Duodenal mucosa (tissue), 2 donors: ENCODE data around the gene TRMT1.
A peak's percentile ranks its signal among the peaks of the same experiment; 100 is the strongest.

Source experiments
- H3K27ac ChIP-seq: one replicate; pipeline ENCODE4 v1.7.0; 2013; ENCODE audit warnings: low read depth, low read length
- H3K27me3 ChIP-seq, 2 donors: one replicate each; pipeline ENCODE4 v1.7.0; 2013; ENCODE audit warnings: low read length in 2 of 2, control low read depth in 1 of 2; ENCODE audit not compliant: insufficient read depth in 2 of 2, control insufficient read depth in 1 of 2
- H3K36me3 ChIP-seq, 2 donors: one replicate each; pipeline ENCODE4 v1.7.0; 2013; ENCODE audit warnings: low read length in 2 of 2, control low read depth in 1 of 2; ENCODE audit not compliant: insufficient read depth in 2 of 2, control insufficient read depth in 1 of 2
- H3K4me1 ChIP-seq, 2 donors: one replicate each; pipeline ENCODE4 v1.7.0; 2013; ENCODE audit warnings: low read length in 2 of 2, control low read depth in 1 of 2; ENCODE audit not compliant: insufficient read depth in 2 of 2, control insufficient read depth in 1 of 2
- H3K4me3 ChIP-seq, 2 donors: one replicate each; pipeline ENCODE4 v1.7.0; 2013; ENCODE audit warnings: low read length in 2 of 2, low read depth in 1 of 2
- H3K9ac ChIP-seq, 2 donors: one replicate each; pipeline ENCODE4 v1.7.0; 2013; ENCODE audit warnings: low read length in 2 of 2, low read depth in 1 of 2
- H3K9me3 ChIP-seq, 2 donors: one replicate each; pipeline ENCODE4 v1.7.0; 2013; ENCODE audit warnings: low read length in 2 of 2, control low read depth in 1 of 2; ENCODE audit not compliant: control insufficient read depth in 1 of 2

TRMT1 gene

DNA sequence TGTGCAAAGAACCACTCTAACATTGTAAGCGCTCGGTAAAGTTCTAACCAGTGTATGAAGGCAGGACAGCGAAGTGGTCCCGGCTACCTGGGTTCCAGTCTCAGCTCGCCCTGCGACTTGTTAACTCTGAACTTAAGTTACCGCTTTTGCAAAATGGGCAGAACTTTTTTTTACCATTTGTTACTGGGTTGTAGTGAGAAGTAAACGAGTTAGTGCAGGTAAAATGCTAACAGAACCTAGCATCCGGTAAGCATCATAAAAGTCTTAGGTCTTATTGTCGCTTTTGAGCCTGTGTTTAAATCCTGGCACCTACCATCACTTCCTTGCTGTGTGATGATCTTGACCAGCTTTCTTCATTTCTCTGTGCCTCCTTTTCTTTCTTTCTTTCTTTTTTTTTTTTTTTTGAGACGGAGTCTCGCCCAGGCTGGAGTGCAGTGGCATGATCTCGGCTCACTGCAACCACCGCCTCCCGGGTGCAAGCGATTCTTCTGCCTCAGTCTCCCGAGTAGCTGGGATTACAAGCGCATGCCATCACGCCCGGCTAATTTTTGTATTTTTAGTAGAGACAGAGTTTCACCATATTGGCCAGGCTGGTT lies 734 bp upstream of the TRMT1 start:
- no peak overlapping the region for H3K27ac ChIP-seq
- peaks cover 0 to 9% of the 10 kb centered on the region in 2 donors for H3K36me3 ChIP-seq
- H3K27me3 ChIP-seq, result no peaks in the 10 kb centered on the region
- H3K9me3 ChIP-seq, result no peaks in the 10 kb centered on the region
- H3K4me3 ChIP-seq, result peak overlapping the region; percentile 94 to 99
- peaks cover 39 to 47% of the 10 kb centered on the region in 2 donors for H3K4me1 ChIP-seq
- H3K9ac ChIP-seq, result peak overlapping the region; percentile 69 to 75

DNA sequence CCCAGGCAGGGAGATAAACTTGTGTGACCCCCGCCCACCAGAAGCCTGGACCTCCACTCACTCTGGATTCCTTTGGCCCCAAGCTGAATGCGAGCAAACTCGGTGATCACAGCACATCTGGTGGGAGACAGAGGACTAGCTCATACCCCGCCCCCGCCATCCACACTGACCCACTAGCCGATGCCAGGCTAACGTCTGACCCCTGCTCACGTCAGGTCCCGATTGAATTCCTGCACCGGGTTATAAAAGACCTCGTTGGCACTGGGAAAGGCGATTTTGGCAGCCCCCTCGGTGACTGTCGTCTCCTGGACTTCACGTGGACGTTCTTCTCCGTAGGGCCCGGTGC lies 631 bp downstream of the TRMT1 start:
- H3K9ac ChIP-seq, result peak overlapping the region; percentile 75 to 77
- H3K4me1 ChIP-seq, result peaks cover 27 to 37% of the 10 kb centered on the region in 2 donors
- no peaks in the 10 kb centered on the region for H3K9me3 ChIP-seq

DNA sequence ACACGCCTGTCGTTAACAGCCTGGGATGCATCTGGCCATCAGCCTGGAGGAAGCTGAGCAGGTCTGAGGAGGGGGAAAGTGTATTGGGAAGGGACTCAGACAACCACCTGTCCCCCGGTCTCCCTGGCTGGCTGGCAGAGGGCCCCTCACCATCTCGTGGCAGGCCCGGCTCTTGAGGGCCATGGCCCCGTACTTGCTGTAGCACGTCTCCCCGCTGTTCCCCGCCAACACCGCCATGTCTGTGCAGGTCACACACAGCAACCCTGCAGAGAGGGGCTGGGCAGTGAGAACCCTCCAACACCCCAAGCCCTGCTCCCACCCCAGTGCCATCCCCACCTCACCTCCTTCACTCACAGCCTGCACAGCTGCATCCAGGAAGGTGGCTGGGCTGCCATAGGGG lies 4.0 kb downstream of the TRMT1 start:
- no peaks in the 10 kb centered on the region for H3K9me3 ChIP-seq
- no peak overlapping the region for H3K27ac ChIP-seq
- peaks cover 8 to 16% of the 10 kb centered on the region in 2 donors for H3K4me1 ChIP-seq
- H3K9ac ChIP-seq, result no peak overlapping the region
- H3K27me3 ChIP-seq, result no peaks in the 10 kb centered on the region
- H3K36me3 ChIP-seq, result peaks cover 0 to 26% of the 10 kb centered on the region in 2 donors
- no peak overlapping the region for H3K4me3 ChIP-seq

More for the DNA sequence above, 631 bp downstream of the TRMT1 start:
- no peak overlapping the region for H3K27ac ChIP-seq
- H3K4me3 ChIP-seq, result peak overlapping the region; percentile 94 to 99
- H3K27me3 ChIP-seq, result no peaks in the 10 kb centered on the region
- H3K36me3 ChIP-seq, result peaks cover 0 to 7% of the 10 kb centered on the region in 2 donors

DNA sequence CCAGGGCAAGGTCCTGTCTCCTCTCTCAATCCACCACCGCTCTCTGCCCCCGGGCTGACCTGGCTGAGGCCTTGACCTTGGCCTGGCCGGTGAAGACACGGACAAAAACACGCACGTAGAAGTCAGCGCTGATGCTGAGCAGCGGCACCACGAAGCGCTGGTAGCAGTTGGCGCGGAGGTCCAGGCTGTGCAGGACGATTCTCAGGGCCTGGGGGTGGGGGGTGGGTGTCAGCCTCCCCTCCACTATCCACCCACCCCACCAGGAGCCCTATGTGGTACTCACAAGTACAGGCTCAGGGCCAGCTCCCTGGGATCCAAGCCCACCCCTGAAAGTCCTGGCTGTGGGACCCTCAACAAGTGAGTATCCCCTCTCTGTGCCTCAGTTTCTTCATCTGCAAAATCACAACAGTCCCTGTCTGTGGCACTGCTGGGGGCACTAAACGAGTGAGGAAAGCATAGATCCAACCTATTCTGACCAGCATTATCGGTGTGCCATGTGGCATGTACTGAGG lies 6.4 kb downstream of the TRMT1 start:
- Histone ChIP-seq H3K27me3 (no peaks in the 10 kb centered on the region), H3K9me3 (no peaks in the 10 kb centered on the region), H3K4me3 (no peak overlapping the region), H3K36me3 (peaks cover 0 to 30% of the 10 kb centered on the region in 2 donors), H3K4me1 (no peaks in the 10 kb centered on the region), H3K9ac (no peak overlapping the region), H3K27ac (no peak overlapping the region)

DNA sequence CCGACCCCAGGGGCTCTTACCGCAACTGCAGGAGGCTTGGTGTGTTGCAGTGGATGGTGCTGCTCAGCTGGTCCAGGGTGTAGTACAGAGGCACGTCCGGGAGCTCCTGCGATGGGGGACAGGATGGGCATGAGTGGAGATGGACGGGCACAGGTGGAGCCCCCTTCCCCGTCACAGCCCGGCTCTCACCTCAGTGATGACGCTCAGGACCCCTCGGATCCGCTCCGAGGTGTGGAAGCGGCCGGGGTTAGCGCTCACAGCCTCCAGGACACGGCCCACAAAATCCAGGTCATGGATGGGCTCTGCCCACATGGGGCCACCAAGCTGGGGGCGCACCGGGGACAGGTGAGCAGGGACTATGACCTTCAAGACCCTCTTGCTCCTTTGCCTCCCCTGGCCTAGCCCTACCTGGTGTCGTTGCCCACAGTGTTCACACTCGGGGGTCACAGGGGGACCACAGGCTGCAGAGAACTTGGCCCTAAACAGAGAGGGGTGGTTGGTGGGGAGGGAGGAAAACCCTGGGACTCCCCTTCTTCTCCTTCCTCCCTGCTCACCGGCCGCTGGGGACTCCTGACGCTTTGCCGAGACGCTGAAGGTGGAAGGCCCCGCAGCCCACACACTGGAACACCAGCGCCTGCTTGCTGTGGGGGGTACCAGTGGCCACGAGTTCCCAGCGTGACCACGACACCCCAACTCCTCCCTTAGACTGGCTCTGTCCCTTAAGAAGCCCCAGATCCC lies 7.0 kb downstream of the TRMT1 start:
- Histone ChIP-seq H3K36me3 (peaks cover 0 to 30% of the 10 kb centered on the region in 2 donors), H3K4me1 (no peaks in the 10 kb centered on the region), H3K27ac (no peak overlapping the region), H3K9me3 (no peaks in the 10 kb centered on the region), H3K9ac (no peak overlapping the region), H3K27me3 (no peaks in the 10 kb centered on the region), H3K4me3 (no peak overlapping the region)

DNA sequence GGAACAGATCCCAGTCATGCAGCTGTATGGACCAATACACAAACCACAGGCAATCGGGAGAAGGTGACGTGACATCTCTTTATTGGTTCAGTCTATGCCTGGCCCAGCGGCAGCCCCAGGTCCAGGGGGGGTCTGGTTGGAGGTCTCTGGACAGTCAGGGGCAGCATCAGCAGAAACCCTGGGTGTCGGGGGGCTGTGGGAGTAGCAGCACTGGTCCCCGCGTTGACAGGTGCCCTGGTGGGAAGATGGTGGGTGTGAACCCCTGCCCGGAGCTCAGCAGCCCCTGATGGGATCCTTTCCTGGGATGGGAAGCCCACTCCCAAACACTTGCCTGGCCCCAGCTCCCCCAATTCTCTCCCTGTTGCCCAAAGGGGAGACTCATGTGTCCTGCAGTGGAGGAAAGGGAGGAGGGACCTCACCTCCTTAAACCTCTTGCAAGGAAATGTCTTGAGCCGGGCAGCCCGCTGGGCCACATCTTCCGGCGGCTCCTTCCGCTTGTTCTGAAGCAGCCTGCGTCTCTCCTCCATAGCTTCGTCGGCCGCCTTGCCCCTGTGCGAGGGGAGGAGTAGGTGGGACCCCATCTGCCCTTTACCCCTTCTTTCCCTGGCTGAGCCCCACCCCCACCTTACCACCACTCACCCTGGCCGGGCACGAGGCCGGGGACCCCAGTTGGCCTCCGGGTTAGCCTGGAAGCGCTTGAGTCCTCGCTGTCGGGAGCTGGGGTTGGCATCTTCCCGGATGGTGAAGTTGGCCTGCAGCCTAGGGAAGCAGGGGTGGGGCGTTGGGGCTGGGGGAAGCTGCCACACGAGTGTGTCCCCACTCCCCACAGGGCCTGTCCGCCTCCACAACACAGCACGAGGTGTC lies 11.5 kb downstream of the TRMT1 start:
- H3K27ac ChIP-seq, result no peak overlapping the region
- H3K4me1 ChIP-seq, result peaks cover 7 to 25% of the 10 kb centered on the region in 2 donors
- peak overlapping the region; percentile 57 to 59 for H3K9ac ChIP-seq
- peaks cover 0 to 19% of the 10 kb centered on the region in 2 donors for H3K36me3 ChIP-seq
- peak overlapping the region; percentile 68 for H3K4me3 ChIP-seq
- H3K27me3 ChIP-seq, result no peaks in the 10 kb centered on the region
- no peaks in the 10 kb centered on the region for H3K9me3 ChIP-seq

DNA sequence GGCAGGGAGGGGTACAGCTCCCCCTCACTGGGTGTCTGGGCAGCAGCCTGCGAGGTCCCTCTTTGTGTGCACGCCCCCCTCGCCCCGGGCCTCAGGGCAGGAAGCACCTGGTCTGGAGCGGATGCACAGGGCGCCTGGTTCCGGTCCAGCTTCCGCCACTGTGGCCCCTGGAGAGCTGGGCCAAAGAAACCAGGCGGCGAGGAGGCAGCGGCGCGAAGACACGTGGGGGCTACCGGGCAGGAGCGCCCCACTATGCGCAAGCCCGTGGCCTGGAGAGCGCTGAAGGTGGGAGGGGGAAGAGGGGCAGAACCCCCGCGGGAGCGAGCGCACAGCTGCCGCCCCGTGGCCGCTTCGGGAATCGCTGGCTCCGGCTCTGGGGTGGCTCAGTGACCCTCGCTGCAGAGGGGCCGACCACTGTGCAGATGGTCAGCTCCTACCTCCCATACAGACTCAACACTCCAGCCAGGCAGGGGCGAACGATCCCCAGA lies 12.1 kb downstream of the TRMT1 start:
- Histone ChIP-seq H3K9ac (peak overlapping the region; percentile 57 to 59), H3K27me3 (no peaks in the 10 kb centered on the region), H3K9me3 (no peaks in the 10 kb centered on the region), H3K4me1 (peaks cover 12 to 32% of the 10 kb centered on the region in 2 donors), H3K27ac (peak overlapping the region; percentile 30), H3K4me3 (peak overlapping the region; percentile 68), H3K36me3 (peaks cover 0 to 12% of the 10 kb centered on the region in 2 donors)

DNA sequence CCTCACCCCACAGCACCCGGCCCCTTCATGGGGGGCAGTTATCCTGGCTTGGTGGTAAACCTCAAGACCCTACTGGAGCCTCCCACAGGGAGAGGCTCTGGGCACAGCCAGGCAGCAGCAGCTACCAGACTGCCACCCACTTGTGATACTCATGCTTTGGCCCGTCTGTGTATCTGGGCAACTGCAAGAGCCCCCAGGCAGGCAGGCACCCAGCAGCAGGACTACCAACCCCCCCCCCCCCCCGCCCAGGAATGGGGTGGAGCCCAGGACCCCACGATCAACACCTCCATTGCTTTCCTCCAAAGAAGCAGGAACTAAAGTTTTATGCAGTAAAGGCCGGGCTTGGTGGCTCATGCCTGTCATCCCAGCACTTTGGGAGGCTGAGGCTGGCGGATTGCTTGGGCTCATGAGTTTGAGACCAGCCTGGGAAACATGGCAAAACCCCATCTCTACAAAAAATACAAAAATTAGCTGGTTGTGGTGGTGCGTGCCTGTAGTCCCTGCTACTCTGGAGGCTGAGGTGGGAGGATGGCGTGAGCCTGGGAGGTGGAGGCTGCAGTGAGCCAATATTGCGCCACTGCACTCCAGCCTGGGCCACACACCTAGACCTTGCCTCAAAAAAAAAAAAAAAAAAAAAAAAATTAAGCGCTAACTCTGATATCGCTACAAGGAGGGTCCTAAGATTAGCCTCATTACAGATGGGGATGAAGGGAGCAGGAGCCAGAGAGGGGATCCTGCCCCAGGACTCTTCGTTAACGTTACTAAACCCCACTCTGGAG lies 12.8 kb downstream of the TRMT1 start:
- Histone ChIP-seq H3K9ac (peak overlapping the region; percentile 31 to 57), H3K9me3 (no peaks in the 10 kb centered on the region), H3K4me1 (peaks cover 15 to 36% of the 10 kb centered on the region in 2 donors), H3K36me3 (peaks cover 0 to 6% of the 10 kb centered on the region in 2 donors), H3K27me3 (no peaks in the 10 kb centered on the region), H3K4me3 (peak overlapping the region; percentile 68), H3K27ac (no peak overlapping the region)
